NAMALWA (cell line): Measurements from ENCODE around the gene MYO3B.
A peak's percentile ranks its signal among the peaks of the same experiment; 100 is the strongest.

Source experiments
- DNase-seq: peaks from one replicate; pipeline ENCODE4 v3.0.0-alpha.2; 2015; ENCODE audit warnings: low spot score

Gene MYO3B

GRCh38 chr2:170163411-170164065, 14.4 kb upstream of the MYO3B start:
- DNase-seq: no peak

- no peak for DNase-seq
Measured at GRCh38 chr2:170165129-170165528, 12.8 kb upstream of the MYO3B start.

GRCh38 chr2:170166735-170167134, 11.2 kb upstream of the MYO3B start:
- DNase-seq: no peak

GRCh38 chr2:170170281-170171040, 7.5 kb upstream of the MYO3B start:
- DNase-seq: no peak

- no peak for DNase-seq
Measured at GRCh38 chr2:170176212-170176611, 1.7 kb upstream of the MYO3B start.

- DNase-seq: peak; percentile 79
Measured at GRCh38 chr2:170180031-170180566, 2.2 kb downstream of the MYO3B start.

GRCh38 chr2:170181602-170182001, 3.7 kb downstream of the MYO3B start:
- DNase-seq: no peak

GRCh38 chr2:170185319-170185718, 7.4 kb downstream of the MYO3B start:
- no peak for DNase-seq

GRCh38 chr2:170189757-170190156, 11.8 kb downstream of the MYO3B start:
- no peak for DNase-seq

GRCh38 chr2:170190172-170190571, 12.2 kb downstream of the MYO3B start:
- DNase-seq: no peak

GRCh38 chr2:170191166-170191866, 13.4 kb downstream of the MYO3B start:
- DNase-seq: no peak

GRCh38 chr2:170196963-170197362, 19.0 kb downstream of the MYO3B start:
- no peak for DNase-seq

GRCh38 chr2:170201275-170201674, 23.3 kb downstream of the MYO3B start:
- DNase-seq: no peak

- no peak for DNase-seq
Measured at GRCh38 chr2:170201734-170202393, 23.9 kb downstream of the MYO3B start.

GRCh38 chr2:170202437-170202836, 24.5 kb downstream of the MYO3B start:
- no peak for DNase-seq

- no peak for DNase-seq
Measured at GRCh38 chr2:170204298-170204951, 26.5 kb downstream of the MYO3B start.

GRCh38 chr2:170206246-170206645, 28.3 kb downstream of the MYO3B start:
- DNase-seq: no peak

- DNase-seq: no peak
Measured at GRCh38 chr2:170206805-170207407, 29.0 kb downstream of the MYO3B start.

- no peak for DNase-seq
Measured at GRCh38 chr2:170207901-170208300, 30.0 kb downstream of the MYO3B start.

GRCh38 chr2:170208967-170209366, 31.0 kb downstream of the MYO3B start:
- DNase-seq: no peak

- DNase-seq: no peak
Measured at GRCh38 chr2:170212625-170213280, 34.8 kb downstream of the MYO3B start.
